ENCODE data around the gene MAP2K5. TPM values are rescaled to one million over a fixed set of nuclear protein-coding genes. Genes with fewer than 3 reads are reported as not detected.
A peak's percentile ranks its signal among the peaks of the same experiment; 100 is the strongest.

The MAP2K5 gene
- total RNA-seq, 1 experiment from 2014 or later, result 32.0 TPM

DNA sequence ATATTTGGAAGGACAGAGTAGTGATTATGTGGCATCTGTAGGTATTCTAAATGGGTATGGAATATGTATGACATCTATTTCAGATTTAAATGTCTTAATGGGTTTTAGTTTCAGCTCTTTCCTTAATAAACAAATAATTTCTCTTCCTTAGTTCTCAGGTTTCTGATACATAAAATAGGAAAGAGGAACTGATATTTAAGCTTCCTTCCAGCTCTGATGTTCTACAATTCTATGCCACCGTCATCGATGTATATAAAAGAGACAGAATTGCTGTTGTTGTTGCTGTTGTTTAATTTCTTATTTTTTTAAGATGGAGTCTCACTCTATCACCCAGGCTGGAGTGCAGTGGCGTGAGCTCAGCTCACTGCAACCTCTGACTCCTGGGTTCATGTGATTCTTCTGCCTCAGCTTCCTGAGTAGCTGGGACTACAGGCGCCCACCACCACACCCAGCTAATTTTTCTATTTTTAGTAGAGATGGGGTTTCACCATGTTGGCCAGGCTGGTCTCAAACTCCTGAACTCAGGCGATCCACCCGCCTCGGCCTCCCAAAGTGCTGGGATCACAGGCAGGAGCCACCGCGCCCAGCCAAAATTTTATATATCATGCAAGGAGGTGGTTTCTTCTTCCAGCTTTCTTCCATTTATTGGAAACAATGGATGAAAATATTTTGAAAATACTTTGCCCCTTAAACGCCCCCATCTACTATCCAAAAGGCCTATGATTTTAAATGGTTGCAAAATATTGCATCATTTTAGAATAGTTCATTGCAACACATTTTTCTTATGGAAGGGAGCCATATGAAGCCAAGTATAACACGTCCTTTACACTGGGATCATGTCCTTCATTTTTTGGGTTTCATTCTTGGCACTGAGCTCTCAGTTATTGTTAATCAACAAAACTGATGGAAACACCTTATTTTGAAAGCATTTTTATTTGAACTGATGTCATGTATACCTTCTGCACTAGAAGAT lies 35.4 kb upstream of the MAP2K5 start:
- no peak for DNase-seq

DNA sequence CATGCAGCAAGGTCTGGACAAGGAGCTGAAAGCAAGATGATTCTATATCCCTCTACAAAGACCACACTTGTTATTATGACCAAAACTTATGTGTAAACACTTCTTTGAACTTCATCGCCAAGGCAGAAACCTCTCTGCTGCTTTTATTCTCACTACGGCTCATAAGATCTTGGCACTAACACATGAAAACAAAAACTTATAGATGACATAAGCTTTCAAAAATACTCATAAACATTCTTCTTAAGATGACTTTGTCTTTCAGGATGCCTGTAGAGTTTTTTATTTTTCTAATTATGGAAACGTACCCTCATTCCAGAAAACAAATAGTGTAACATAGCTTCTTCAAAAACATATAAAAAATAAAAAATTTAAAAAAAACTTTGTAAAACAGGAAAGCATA lies 34.1 kb upstream of the MAP2K5 start:
- DNase-seq, result no peak
- no peaks in the 10 kb centered on the region for H4K20me1 ChIP-seq (ENCODE audit: insufficient read depth, low read depth, low read length)
- H3K9ac ChIP-seq (ENCODE audit: low read length), result no peak overlapping the region
- no peak overlapping the region for H3K27ac ChIP-seq (ENCODE audit: low read length)
- no peaks in the 10 kb centered on the region for H3K36me3 ChIP-seq (ENCODE audit: insufficient read depth, low read length)
- no peaks in the 10 kb centered on the region for H3K9me3 ChIP-seq (ENCODE audit: low read length)
- no peaks in the 10 kb centered on the region for H3K79me2 ChIP-seq (ENCODE audit: low read length)
- H3K9me2 ChIP-seq (replicated peaks; ENCODE audit: insufficient read depth, low read length), result no peaks in the 10 kb centered on the region
- no peaks in the 10 kb centered on the region for H3K27me3 ChIP-seq (ENCODE audit: low read length)
- H3K4me3 ChIP-seq (ENCODE audit: low read length), result no peak overlapping the region
- H3K4me2 ChIP-seq (ENCODE audit: low read depth, low read length, poor library complexity, severe bottlenecking), result no peak overlapping the region
- H3K4me1 ChIP-seq (ENCODE audit: low read length), result peaks cover 18% of the 10 kb centered on the region
- H2AFZ ChIP-seq (ENCODE audit: low read length), result no peak overlapping the region

More for the DNA sequence above, 35.4 kb upstream of the MAP2K5 start:
- H3K9me2 ChIP-seq (replicated peaks; ENCODE audit: insufficient read depth, low read length), result no peaks in the 10 kb centered on the region
- H3K4me3 ChIP-seq (ENCODE audit: low read length), result no peak overlapping the region
- no peaks in the 10 kb centered on the region for H3K79me2 ChIP-seq (ENCODE audit: low read length)
- peak overlapping the region; percentile 48 for H3K4me2 ChIP-seq (ENCODE audit: low read depth, low read length, poor library complexity, severe bottlenecking)
- peak overlapping the region; percentile 37; the same call in 1 of the 2 replicates for H2AFZ ChIP-seq (ENCODE audit: low read length)
- no peaks in the 10 kb centered on the region for H3K36me3 ChIP-seq (ENCODE audit: insufficient read depth, low read length)
- no peaks in the 10 kb centered on the region for H4K20me1 ChIP-seq (ENCODE audit: insufficient read depth, low read depth, low read length)
- H3K27me3 ChIP-seq (ENCODE audit: low read length), result no peaks in the 10 kb centered on the region
- H3K27ac ChIP-seq (ENCODE audit: low read length), result peak overlapping the region; percentile 41
- H3K9me3 ChIP-seq (ENCODE audit: low read length), result no peaks in the 10 kb centered on the region
- H3K9ac ChIP-seq (ENCODE audit: low read length), result no peak overlapping the region
- peaks cover 24% of the 10 kb centered on the region for H3K4me1 ChIP-seq (ENCODE audit: low read length)

DNA sequence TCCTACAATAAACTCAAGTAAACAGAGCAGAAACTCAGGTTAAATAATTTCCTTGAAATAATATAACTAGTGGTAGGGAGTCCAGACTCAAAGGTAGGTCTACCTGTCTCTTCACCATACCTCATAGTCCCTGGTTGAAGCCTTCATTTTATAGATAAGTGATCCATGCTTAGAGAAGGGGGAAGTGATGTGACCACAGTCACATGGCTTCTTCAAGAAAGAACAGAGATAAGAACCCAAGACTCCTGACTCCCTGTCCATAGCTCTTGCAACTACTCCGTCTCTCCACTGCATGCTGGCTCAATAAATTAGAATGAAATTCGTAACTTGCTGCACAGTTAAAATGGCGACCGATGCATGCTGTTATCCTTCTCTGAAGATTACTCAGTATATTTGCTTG lies 32.6 kb upstream of the MAP2K5 start:
- no peak overlapping the region for H3K4me2 ChIP-seq (ENCODE audit: low read depth, low read length, poor library complexity, severe bottlenecking)
- H3K36me3 ChIP-seq (ENCODE audit: insufficient read depth, low read length), result no peaks in the 10 kb centered on the region
- no peaks in the 10 kb centered on the region for H3K27me3 ChIP-seq (ENCODE audit: low read length)
- DNase-seq, result no peak
- no peaks in the 10 kb centered on the region for H3K79me2 ChIP-seq (ENCODE audit: low read length)
- H3K27ac ChIP-seq (ENCODE audit: low read length), result no peak overlapping the region
- no peaks in the 10 kb centered on the region for H4K20me1 ChIP-seq (ENCODE audit: insufficient read depth, low read depth, low read length)
- H3K9me3 ChIP-seq (ENCODE audit: low read length), result no peaks in the 10 kb centered on the region
- no peak overlapping the region for H3K9ac ChIP-seq (ENCODE audit: low read length)
- H3K9me2 ChIP-seq (replicated peaks; ENCODE audit: insufficient read depth, low read length), result no peaks in the 10 kb centered on the region
- no peak overlapping the region for H2AFZ ChIP-seq (ENCODE audit: low read length)
- peaks cover 18% of the 10 kb centered on the region for H3K4me1 ChIP-seq (ENCODE audit: low read length)
- H3K4me3 ChIP-seq (ENCODE audit: low read length), result no peak overlapping the region

DNA sequence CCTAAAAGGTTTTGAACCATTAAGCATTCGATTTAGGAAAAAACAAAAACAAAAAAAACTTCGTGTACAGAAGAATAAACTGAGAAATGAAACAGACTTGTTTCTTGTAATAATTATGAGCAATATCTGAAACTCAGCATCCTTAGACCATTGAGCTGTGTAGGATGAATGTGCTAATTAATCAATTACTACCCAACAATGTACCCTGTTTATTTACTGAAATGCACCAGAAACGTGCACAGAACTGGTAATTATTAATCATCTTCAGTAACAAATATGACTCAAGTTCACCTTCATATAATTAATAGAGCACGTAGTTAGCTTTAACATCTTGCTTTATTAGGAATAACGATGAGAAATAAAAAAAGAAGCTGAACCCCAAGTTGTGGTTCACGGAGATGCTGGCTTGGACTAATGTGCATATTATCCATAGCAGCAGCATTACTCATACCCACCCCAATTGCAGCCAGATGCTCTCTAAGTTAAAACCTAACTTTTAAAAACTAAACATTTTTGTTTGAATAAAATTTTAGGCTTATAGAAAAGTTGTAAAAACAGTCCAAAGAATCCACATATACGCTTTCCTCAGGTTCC lies 31.8 kb upstream of the MAP2K5 start:
- no peak for DNase-seq
- Histone ChIP-seq H2AFZ (ENCODE audit: low read length) (no peak overlapping the region), H4K20me1 (ENCODE audit: insufficient read depth, low read depth, low read length) (no peaks in the 10 kb centered on the region)

DNA sequence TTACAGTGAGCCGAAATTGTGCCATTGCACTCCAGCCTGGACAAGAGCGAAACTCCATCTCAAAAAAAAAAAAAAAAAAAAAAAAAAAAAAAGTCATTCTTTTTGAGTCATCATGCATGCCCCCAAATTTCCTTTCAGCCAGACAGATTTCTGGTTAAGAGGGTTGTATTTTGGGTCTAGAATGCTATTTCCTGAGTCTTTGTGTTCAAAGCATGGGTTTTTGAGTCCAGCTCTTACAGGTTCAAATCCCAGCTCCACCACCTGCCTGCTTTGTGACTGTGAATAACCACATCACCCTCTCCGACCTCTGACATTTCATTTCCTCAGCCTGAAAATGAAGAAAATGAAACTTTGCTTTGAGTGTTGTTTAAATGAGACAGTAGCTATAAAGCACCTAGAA lies 30.9 kb upstream of the MAP2K5 start:
- peak; percentile 37 for DNase-seq
- H3K9ac ChIP-seq (ENCODE audit: low read length), result no peak overlapping the region
- H3K9me2 ChIP-seq (replicated peaks; ENCODE audit: insufficient read depth, low read length), result no peaks in the 10 kb centered on the region
- no peaks in the 10 kb centered on the region for H3K9me3 ChIP-seq (ENCODE audit: low read length)
- H3K79me2 ChIP-seq (ENCODE audit: low read length), result no peaks in the 10 kb centered on the region
- peaks cover 8% of the 10 kb centered on the region for H3K4me1 ChIP-seq (ENCODE audit: low read length)
- no peak overlapping the region for H3K27ac ChIP-seq (ENCODE audit: low read length)
- H3K4me3 ChIP-seq (ENCODE audit: low read length), result no peak overlapping the region
- no peaks in the 10 kb centered on the region; the same call in 1 of the 2 replicates for H3K36me3 ChIP-seq (ENCODE audit: insufficient read depth, low read length)
- no peaks in the 10 kb centered on the region for H3K27me3 ChIP-seq (ENCODE audit: low read length)
- H4K20me1 ChIP-seq (ENCODE audit: insufficient read depth, low read depth, low read length), result no peaks in the 10 kb centered on the region
- H3K4me2 ChIP-seq (ENCODE audit: low read depth, low read length, poor library complexity, severe bottlenecking), result no peak overlapping the region
- no peak overlapping the region for H2AFZ ChIP-seq (ENCODE audit: low read length)

More for the DNA sequence above, 31.8 kb upstream of the MAP2K5 start:
- Histone ChIP-seq H3K9ac (ENCODE audit: low read length) (no peak overlapping the region), H3K4me1 (ENCODE audit: low read length) (peaks cover 17% of the 10 kb centered on the region), H3K27me3 (ENCODE audit: low read length) (no peaks in the 10 kb centered on the region), H3K9me3 (ENCODE audit: low read length) (no peaks in the 10 kb centered on the region), H3K4me3 (ENCODE audit: low read length) (no peak overlapping the region), H3K9me2 (replicated peaks; ENCODE audit: insufficient read depth, low read length) (no peaks in the 10 kb centered on the region), H3K79me2 (ENCODE audit: low read length) (no peaks in the 10 kb centered on the region), H3K36me3 (ENCODE audit: insufficient read depth, low read length) (no peaks in the 10 kb centered on the region; the same call in 1 of the 2 replicates), H3K27ac (ENCODE audit: low read length) (no peak overlapping the region), H3K4me2 (ENCODE audit: low read depth, low read length, poor library complexity, severe bottlenecking) (no peak overlapping the region)

DNA sequence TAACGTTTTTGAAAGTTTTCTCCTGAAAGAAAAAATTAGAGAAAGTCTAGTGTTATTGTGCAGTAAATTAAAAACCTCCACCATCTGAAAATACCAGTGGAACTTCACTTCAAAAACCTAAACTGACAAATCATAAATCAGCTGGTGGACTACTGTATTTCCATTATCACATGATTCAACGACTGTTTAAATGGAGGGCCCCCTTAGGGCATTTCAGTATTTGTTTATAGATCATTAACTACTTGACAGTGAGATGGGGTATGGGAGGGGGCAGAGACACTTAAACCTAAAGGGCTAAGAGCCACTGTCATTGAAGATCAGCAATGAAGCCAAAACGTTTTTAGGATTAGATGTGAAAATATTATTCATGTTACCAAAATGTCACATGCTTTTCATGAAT lies 30.4 kb upstream of the MAP2K5 start:
- H3K4me3 ChIP-seq (ENCODE audit: low read length), result no peak overlapping the region
- no peaks in the 10 kb centered on the region for H3K79me2 ChIP-seq (ENCODE audit: low read length)
- no peak overlapping the region for H2AFZ ChIP-seq (ENCODE audit: low read length)
- peaks cover 3% of the 10 kb centered on the region for H3K4me1 ChIP-seq (ENCODE audit: low read length)
- no peaks in the 10 kb centered on the region for H3K9me2 ChIP-seq (replicated peaks; ENCODE audit: insufficient read depth, low read length)
- no peaks in the 10 kb centered on the region for H3K9me3 ChIP-seq (ENCODE audit: low read length)
- H3K36me3 ChIP-seq (ENCODE audit: insufficient read depth, low read length), result no peaks in the 10 kb centered on the region; the same call in 1 of the 2 replicates
- no peak overlapping the region for H3K9ac ChIP-seq (ENCODE audit: low read length)
- H4K20me1 ChIP-seq (ENCODE audit: insufficient read depth, low read depth, low read length), result no peaks in the 10 kb centered on the region
- DNase-seq, result peak; percentile 19
- no peaks in the 10 kb centered on the region for H3K27me3 ChIP-seq (ENCODE audit: low read length)
- no peak overlapping the region for H3K4me2 ChIP-seq (ENCODE audit: low read depth, low read length, poor library complexity, severe bottlenecking)
- H3K27ac ChIP-seq (ENCODE audit: low read length), result no peak overlapping the region

DNA sequence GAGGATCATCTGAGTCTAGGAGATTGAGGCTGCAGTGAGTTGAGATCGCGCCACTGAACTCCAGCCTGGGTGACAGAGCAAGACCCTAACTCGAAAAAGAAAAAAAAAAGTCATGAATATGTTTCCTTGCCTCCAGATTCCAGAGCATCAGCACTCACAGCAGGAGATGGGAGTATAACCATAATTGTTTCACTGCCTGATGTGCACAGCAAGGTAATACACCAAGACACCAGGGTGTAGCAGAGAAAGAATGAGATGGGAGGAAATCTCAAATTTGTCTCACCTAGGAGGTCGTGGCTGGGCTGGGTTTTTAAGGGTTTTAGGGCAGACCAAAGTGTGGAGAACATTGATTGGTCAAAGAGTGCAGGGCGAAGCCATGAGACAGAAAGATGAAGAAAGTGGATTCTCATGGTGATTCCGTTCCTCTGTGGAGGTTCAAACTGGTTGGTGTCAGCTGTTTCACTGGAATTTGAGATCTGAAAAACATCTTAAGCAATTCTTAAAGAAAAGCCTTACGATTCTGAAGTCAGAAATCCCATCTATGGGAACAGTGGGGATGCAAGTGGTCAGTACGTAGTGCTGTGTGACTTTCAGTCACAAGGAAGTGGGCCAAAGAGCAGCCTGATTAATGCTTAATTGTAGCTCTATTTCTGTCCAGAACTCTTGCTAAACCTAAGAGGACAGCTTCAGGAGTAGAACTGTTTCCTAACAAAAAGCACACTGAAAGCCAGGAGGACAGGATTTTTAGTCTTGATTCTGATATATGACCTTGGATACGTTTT lies 29.4 kb upstream of the MAP2K5 start:
- no peak overlapping the region for H3K4me3 ChIP-seq (ENCODE audit: low read length)
- H3K4me1 ChIP-seq (ENCODE audit: low read length), result no peaks in the 10 kb centered on the region
- H3K4me2 ChIP-seq (ENCODE audit: low read depth, low read length, poor library complexity, severe bottlenecking), result no peak overlapping the region
- no peak overlapping the region for H3K9ac ChIP-seq (ENCODE audit: low read length)
- no peak overlapping the region for H2AFZ ChIP-seq (ENCODE audit: low read length)
- peak; percentile 30 for DNase-seq
- no peaks in the 10 kb centered on the region for H3K27me3 ChIP-seq (ENCODE audit: low read length)
- H3K9me3 ChIP-seq (ENCODE audit: low read length), result no peaks in the 10 kb centered on the region
- no peaks in the 10 kb centered on the region for H3K79me2 ChIP-seq (ENCODE audit: low read length)
- no peak overlapping the region for H3K27ac ChIP-seq (ENCODE audit: low read length)
- no peaks in the 10 kb centered on the region for H3K9me2 ChIP-seq (replicated peaks; ENCODE audit: insufficient read depth, low read length)
- H4K20me1 ChIP-seq (ENCODE audit: insufficient read depth, low read depth, low read length), result no peaks in the 10 kb centered on the region
- no peaks in the 10 kb centered on the region; the same call in 1 of the 2 replicates for H3K36me3 ChIP-seq (ENCODE audit: insufficient read depth, low read length)

DNA sequence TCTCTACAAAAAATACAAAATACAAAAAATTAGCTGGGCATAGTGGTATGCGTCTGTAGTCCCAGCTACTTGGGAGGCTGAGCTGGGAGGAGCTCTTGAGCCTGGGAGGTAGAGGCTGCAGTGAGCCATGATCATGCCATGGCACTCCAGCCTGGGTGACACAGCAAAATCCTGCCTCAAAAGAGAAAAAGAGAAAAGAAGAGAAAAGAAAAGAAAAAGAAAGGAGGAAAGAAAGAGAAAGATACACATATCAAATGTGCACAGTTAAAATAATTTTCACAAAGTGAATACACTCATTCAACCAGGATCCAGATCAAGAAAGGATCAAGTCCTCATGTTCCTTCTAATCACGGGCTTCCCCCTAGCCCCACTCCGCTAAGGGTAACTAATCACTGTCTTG lies 27.4 kb upstream of the MAP2K5 start:
- no peaks in the 10 kb centered on the region for H3K9me2 ChIP-seq (replicated peaks; ENCODE audit: insufficient read depth, low read length)

More for the DNA sequence above, 27.4 kb upstream of the MAP2K5 start:
- H3K9ac ChIP-seq (ENCODE audit: low read length), result no peak overlapping the region
- no peak overlapping the region for H3K4me3 ChIP-seq (ENCODE audit: low read length)
- no peaks in the 10 kb centered on the region for H3K79me2 ChIP-seq (ENCODE audit: low read length)
- no peak overlapping the region for H2AFZ ChIP-seq (ENCODE audit: low read length)
- H3K36me3 ChIP-seq (ENCODE audit: insufficient read depth, low read length), result no peaks in the 10 kb centered on the region; the same call in 1 of the 2 replicates
- H3K27ac ChIP-seq (ENCODE audit: low read length), result no peak overlapping the region
- DNase-seq, result peak; percentile 24
- H3K9me3 ChIP-seq (ENCODE audit: low read length), result no peaks in the 10 kb centered on the region
- no peaks in the 10 kb centered on the region for H3K27me3 ChIP-seq (ENCODE audit: low read length)
- H3K4me1 ChIP-seq (ENCODE audit: low read length), result peaks cover under 1% of the 10 kb centered on the region; the same call in 1 of the 2 replicates
- H4K20me1 ChIP-seq (ENCODE audit: insufficient read depth, low read depth, low read length), result no peaks in the 10 kb centered on the region
- H3K4me2 ChIP-seq (ENCODE audit: low read depth, low read length, poor library complexity, severe bottlenecking), result no peak overlapping the region

All from Karpas-422 (cell line).